ENCODE results near the gene EPS8L2. TPM values are rescaled to one million over a fixed set of nuclear protein-coding genes. Genes with fewer than 3 reads are reported as not detected.

Gene EPS8L2
- total and polyA plus RNA-seq, 10 of the 15 experiments (the other 5 are each of a cell fraction or from before 2014, with no cell fraction given), result 0.76 to 20.0 (median 9.7) TPM

- ChIA-PET CTCF (interaction anchor here (2.0 kb wide), 1 partner anchor 29 kb away, joined by 5 read pairs; no protein-coding TSS in a partner anchor), SMC1A (ENCODE audit: uncharacterized antibody, unreplicated experiment) (interaction anchor here (1.5 kb wide), 1 partner anchor 31 kb away, joined by 3 read pairs; no protein-coding TSS in a partner anchor), RAD21 (ENCODE audit: unreplicated experiment) (interaction anchor here (8.1 kb wide), 1 partner anchor 29 kb away, joined by 112 read pairs; no protein-coding TSS in a partner anchor), POLR2A (interaction anchor here (0.7 to 1.3 kb wide), 2 partner anchors 8 to 19 kb away, joined by 3 to 4 read pairs; no protein-coding TSS in a partner anchor)
- Histone ChIP-seq H3K4me1 (ENCODE audit: control insufficient read depth, insufficient read depth, low read length) (peaks cover 16% of the 10 kb centered on the region), H3K27me3 (replicated peaks in 1 of 2; ENCODE audit: control insufficient read depth in 2 of 2, insufficient read depth in 2 of 2, low read length in 1 of 2) (no peaks in the 10 kb centered on the region), H3K4me2 (ENCODE audit: control insufficient read depth, insufficient read depth) (no peak overlapping the region), H4K20me1 (ENCODE audit: control insufficient read depth, insufficient read depth) (no peaks in the 10 kb centered on the region; the same call in 1 of the 2 replicates), H3K9ac (ENCODE audit: control insufficient read depth, insufficient read depth, low read length) (no peak overlapping the region), H3K27ac (ENCODE audit: control insufficient read depth, insufficient read depth) (no peak overlapping the region), H3K4me3 (no peak overlapping the region), H3K79me2 (ENCODE audit: control insufficient read depth, insufficient read depth, low read length) (peaks cover 28% of the 10 kb centered on the region), H3K36me3 (ENCODE audit: control insufficient read depth in 2 of 2, insufficient read depth in 2 of 2, low read length in 1 of 2) (peaks cover 10 to 15% of the 10 kb centered on the region in 2 experiments; a peak in 3 of 4 replicates), H2AFZ (ENCODE audit: control insufficient read depth, low read depth, low read length) (no peak overlapping the region), H3K9me3 (replicated peaks; ENCODE audit: control insufficient read depth, insufficient read depth, low read length) (no peaks in the 10 kb centered on the region)
- intact Hi-C loops (cut with micrococcal nuclease; ENCODE audit: unreplicated experiment), result no loop called here
- DNase-seq (ENCODE audit: low read depth, low spot score) (no peak), ATAC-seq (no peak), FAIRE-seq (no peak)
- in situ Hi-C loops (cut with MboI), result no loop called here
- WGBS (ENCODE audit: insufficient coverage, insufficient replicate concordance, low lambda C conversion rate, missing lambda C conversion rate), result 86% methylated on average over 26 of the region's 27 CpGs
- no peak for TF ChIP-seq MXI1 (IDR thresholded peaks at IDR 0.05; ENCODE audit: low read depth, low read length)
- no peak for TF ChIP-seq IKZF1 (conservative IDR thresholded peaks at IDR 0.05)
- no peak for TF ChIP-seq SUPT20H (IDR thresholded peaks at IDR 0.05; ENCODE audit: borderline replicate concordance, control insufficient read depth, low read depth, low read length)
- TF ChIP-seq USF2 (IDR thresholded peaks at IDR 0.05; ENCODE audit: borderline replicate concordance, low read depth, low read length), result no peak
- TF ChIP-seq CTCF (IDR thresholded peaks at IDR 0.05 in 2 of 3, conservative IDR thresholded peaks at IDR 0.05 in 1 of 3; ENCODE audit: control insufficient read depth in 2 of 3, extremely low read depth in 1 of 3, insufficient read depth in 1 of 3, low read depth in 3 of 3, low read length in 3 of 3), result no peak
- BruUV-seq (replicated peaks), result no TSS peak
Observed at GRCh38 chr11:690738-691633, 15.0 kb upstream of the EPS8L2 start.

All from GM12878 (cell line).